8988T (cell line): ENCODE measurements around the gene MRPS18B.

Experiments
- DNase-seq: peaks from one replicate; pipeline ENCODE4 v3.0.0; 2011

MRPS18B gene

GRCh38 chr6:30610065-30610464, 7.6 kb upstream of the MRPS18B start:
- no peak for DNase-seq

DNA sequence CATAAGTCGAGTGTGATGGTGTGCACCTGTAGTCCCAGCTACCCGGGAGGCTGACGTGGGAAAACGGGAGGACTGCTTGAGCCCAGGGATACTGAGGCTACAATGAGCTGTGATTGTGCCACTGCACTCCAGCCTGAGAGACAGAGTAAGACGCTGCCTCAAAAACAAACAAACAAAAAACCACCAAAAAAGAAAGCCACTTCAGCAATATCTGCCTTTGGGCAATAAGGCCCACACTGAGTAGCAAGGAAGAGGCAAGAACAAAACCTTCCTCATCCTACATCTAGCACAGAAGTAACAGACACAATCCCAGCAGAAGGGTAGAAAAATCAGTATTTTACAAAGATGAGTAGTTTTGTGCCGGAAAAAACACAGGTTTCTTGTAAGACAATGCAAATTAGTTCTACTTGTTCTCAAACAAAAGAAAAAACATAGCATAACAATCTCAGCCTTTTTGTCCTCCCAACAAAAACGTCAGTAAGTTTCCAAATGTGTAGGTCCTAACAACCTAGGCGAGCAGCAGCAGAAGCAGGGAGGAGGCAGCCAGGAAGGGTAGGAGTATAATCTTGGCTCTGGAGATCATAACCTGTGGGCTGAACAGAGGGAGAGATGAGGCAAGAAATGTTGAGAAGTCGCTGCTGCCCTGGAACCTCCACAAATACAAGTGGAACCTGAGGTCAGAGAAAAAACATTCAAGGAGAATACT, 6.3 kb upstream of the MRPS18B start:
- no peak for DNase-seq

- DNase-seq: no peak
Measured at GRCh38 chr6:30611856-30612194, 5.8 kb upstream of the MRPS18B start.

DNA sequence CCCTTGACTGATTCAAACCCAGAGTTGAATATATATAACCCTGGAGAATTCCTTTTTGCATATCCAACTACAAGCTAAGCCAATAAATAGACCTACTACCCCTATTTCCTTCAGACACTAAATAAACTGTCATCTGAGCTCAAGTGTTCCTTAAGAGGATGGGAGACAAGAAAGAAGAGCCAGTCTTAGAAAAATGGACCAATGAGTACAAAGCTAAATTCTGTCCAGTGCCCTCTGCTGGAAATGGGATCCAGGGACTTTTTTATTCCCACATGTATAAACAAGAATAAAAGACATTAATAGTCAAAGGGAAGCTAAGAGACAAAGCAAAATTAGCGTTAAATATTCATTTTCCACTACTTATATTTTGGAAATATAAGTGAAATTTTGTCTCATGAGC, 5.4 kb upstream of the MRPS18B start:
- no peak for DNase-seq

- DNase-seq: no peak
Measured at GRCh38 chr6:30612687-30613248, 4.9 kb upstream of the MRPS18B start.

DNA sequence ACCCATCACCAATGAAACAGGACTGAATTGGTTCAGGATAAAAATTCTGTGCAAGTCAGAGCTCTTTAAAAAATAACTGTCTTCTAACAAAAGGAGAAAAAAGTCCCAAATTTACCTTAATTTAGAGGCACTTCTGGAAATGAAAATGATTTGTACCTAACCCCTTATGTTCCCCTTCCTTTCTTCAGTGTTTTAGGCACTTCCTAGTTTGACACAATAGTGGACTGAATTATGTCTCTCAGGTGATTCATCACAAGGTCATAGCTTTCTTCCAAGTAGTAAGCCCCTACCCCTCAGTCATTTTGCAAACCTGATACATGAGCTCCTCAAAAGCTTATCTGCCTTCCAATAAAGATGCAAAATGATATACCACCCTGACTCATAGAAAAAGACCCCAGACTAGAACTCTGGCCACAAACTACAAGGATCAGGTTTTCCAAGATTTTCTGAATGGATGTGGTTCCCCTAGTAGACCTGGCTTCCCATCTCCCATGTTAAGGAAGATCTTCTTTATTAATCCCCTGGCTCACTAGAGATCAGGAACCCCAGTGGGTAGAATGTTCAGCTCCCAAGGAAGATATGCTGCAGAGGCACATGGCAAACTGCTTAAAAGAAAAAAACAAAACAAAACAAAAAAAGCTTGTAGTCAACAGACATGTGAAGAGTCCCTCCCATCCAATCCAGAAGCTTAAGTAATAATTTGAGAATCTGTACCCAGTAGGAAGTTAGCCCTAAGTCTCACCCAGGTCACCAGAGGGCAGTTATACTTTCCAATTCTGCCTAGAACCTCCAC, 4.2 kb upstream of the MRPS18B start:
- no peak for DNase-seq

DNA sequence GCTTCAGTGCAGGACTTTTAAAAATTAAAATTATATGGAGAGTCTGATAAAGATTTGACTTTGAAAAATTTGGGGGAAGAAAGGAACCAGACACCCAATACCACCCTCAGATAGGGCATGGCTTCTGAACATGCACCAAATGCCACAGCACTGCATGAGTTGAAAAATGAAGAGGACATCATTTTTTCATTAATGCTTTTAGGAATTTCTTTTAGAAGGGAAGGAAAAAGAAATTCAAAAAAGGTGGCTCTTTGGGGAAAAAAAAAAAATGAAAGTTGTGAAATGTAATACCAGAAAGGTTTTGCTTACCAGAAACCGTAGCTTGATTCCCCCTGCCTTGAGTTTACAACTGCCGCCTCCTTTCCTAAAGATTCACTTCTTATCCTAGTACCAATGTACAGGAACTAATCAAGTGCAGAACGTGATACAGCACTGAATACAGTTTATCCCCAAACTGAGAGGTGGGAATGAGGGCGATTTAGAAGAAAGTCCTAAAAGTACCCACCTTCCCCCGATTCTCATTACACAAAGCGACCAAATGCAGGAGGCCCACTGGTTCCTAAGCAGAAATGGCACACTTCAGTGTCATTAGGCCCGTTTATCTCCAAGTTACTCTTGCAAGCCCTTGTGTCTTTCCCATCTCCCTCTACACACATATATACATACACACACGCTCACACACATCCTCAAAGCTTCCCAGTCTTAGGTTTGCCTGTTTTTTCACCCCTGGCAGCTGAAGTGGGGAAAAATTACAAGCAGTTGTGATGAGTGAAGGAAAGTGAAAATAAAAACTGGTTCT, 3.4 kb upstream of the MRPS18B start:
- no peak for DNase-seq

DNA sequence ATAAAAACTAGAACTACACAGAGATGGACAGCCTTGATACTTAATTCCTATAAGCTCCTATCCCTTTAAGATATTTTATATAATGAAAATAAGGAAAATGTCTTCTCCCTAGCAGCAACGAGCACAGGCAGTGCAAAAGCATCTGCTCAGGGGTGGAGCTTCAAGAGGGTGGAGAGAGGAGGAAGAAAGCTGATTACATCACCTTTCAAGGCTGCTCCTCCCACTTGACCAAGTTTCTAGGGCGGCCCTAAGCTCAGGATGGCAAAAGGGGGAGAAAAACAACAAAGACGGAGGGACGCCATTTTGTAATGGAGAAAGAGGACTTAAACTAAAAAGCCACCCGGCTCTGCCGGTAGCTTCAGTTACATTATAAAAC, 2.8 kb upstream of the MRPS18B start:
- no peak for DNase-seq

- no peak for DNase-seq
Measured at GRCh38 chr6:30615219-30615957, 2.3 kb upstream of the MRPS18B start.

DNA sequence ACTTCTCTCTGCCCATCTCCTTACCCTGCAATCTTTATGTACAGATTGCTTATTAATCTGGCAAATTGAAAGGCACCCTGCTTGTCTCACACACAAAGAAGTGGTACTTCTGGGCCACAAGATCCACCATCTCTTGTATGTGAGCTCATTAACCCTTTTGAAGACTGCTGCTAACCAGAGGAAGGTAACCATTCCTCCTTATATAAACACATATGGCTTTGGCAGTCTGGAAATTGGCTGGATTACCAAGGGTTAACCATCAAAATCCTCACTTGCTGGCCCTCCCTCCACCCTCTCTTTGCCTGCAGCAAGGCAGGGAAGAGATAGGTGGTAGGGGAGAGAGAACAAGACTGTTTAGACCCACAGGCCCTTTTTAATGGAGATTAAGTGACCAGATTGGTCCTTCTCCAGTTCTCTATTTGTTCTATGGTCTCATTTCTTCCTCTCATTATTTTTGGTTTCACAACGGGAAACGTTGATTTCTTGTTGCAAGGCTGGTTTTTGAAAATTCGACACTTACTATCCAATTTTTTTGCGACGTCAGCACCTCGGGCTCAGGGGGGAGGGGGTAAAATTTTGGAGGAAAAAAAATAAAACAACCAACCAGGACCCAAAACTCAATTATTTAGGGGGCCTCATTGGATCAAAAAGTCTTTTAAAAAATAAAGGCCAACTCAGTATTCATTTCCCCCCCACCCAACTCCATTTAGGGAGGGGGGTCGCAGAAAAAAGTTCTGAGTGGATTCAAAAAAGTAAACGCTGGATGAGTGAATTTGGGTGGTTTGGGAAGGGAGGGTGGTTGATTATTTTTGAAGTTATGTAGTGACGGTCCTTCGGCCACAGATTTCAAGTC, 1.5 kb upstream of the MRPS18B start:
- DNase-seq: no peak

DNA sequence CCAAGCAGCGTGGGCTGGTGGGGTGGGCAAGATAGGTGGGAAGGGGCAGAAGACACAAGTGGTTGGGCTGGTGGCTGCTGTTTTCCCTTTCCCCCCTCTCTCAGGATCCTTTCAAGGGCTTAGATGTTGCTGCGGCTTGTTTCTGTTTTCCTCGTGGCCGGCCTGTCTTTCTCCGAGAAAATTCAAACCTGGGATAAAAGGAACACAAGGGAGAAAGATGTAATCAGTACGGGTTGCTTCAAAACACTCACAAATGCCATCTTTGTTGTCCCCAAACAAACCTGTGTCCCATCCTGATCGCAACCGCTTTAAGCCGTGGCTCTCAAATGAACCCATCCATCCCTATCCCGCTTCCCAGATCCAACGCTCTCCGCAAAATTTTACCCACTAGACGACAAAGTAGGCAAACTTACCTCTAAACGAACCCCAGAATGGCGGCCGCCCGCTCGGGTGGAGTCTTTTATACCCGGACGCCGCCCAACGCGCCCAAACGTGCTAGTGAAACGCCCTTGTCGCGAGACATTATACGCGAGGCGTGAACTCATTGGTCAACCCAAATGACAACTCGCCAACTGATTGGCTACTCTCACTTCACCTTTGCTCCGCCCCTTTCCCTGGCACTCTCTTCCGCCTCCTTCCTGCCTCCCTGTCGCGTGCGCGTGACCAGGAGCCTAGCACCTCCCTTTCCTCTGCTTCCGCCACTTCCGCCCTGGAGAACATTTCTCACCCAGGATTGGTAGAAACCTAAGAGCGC, 652 bp upstream of the MRPS18B start, which contains the start of gene PPP1R10:
TSS of gene PPP1R10 (minus strand) at position 433 of the 754 bp plus-strand sequence. CDS start 7,299 bp downstream, outside the sequence.
- peak; percentile 61 for DNase-seq

DNA sequence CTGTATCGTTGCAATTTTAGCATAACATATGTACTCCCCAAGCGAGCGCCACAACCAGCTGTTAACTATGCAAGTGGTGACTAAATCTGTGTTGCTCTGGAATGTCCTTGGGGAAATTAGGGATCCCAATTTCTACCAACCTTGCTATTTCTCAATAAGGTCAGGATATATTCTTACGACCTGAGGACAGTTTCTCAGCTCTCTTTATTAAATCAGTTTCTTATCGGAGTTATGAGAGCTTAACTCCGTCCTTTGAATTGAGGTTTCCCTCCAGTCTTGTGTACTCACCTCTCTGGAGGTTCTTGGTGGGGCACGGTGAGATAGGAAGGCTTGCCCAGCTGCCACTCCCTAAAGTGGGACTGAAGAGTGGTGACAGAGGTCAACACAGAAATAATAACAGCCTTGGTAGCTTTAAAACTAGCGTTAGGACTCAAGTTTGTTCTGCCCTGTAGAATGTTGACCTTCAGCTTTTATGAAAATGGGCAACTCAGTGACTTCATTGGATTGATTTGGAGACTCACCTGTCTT, 694 bp downstream of the MRPS18B start:
- no peak for DNase-seq

DNA sequence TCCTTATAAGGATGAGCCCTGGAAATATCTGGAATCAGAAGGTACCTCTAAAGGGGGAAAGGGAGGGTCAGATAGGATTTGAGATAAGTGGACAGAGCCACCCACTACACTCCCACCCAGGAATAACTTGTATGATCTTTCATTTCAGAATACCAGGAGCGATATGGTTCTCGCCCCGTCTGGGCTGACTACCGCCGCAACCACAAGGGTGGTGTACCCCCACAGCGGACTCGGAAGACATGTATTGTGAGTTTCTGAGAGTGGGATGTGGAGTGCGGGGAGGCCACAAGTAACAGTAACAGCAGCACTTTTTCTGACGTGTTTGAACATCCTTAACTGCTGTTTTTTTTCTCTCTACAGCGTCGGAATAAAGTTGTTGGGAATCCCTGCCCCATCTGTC, 1.9 kb downstream of the MRPS18B start:
- DNase-seq: no peak

GRCh38 chr6:30625511-30625910, 7.9 kb downstream of the MRPS18B start:
- DNase-seq: no peak

- DNase-seq: peak; percentile 77
Measured at GRCh38 chr6:30626484-30627366, 9.1 kb downstream of the MRPS18B start, which contains the start of gene ATAT1. Gene ATAT1, plus strand, starts transcription at chr6:30626874.

DNA sequence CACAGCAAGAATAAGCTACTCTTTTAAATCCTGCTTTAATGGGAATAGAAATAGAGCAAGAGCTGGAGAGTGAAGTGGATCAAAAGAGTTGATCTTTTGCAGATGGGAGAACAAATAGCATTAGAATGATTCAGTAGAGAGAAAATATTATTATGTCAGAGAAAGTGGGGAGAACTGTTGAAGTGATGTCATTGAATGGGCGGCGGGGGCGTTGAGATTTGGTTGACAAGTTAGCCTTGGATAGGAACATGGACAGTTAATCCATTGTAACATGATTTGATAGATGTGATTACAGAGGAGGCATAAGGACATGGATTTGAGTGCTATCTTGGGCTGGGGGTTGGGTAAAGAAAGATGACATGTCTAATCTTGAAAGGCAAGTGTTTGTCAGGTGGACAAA, 18.2 kb downstream of the MRPS18B start:
- no peak for DNase-seq

GRCh38 chr6:30640481-30640880, 22.8 kb downstream of the MRPS18B start:
- no peak for DNase-seq

DNA sequence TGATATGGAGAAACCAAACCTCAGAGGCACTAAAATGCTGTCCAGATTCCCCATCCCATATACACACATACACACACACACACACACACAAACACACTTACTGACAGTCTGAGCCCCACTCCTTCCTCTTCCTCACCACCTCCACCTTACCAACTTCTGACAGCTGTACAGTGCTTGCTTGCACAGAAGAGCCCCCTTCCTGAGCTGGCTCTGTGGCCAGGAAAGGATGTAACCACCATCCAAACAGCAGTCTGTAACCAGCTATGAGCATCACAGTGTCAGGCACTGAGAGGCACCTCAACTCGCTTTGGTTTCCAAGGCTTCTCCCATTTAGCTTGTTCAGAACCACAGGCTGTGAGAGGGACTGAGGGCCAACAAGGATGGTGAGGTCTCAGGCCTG, 23.4 kb downstream of the MRPS18B start:
- no peak for DNase-seq

DNA sequence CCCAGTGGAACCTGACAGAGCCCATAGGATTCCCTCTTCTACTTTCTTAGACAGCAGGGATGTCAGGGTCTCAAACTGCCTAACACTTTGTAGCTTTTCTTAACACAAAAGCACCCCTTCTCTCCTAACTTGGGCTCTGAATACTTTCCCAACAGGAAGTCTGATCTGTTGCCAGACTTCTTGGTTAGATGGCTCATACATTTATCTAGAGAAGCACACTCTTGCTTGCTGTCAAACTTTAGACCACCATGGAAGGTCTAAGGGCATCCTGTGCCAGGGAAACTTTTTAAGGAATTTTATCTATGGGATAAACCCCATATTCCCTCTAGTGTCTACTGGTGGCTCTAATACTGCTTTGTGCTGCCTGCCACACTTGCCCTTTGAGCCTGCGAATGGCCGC, 26.0 kb downstream of the MRPS18B start:
- no peak for DNase-seq
